Activated naive CD8-positive, alpha-beta T cell treated with anti-CD3 and anti-CD28 coated beads, Interleukin-2, amount 10 ng/mL, durations not matched to agents 7 days and 5 days (primary cell): ENCODE data around the gene HLA-F. TPM values are rescaled to one million over a fixed set of nuclear protein-coding genes. Genes with fewer than 3 reads are reported as not detected.

Experiments
- ATAC-seq: fragments of 150-1000 bp; cut with Tn5 transposase; one replicate; pipeline ENCODE4 v1.10.0; 2021; ENCODE audit warnings: low read depth, moderate library complexity
- POLR2A ChIA-PET: fragments of 350-600 bp; sonication (Branson Sonifier 250); formaldehyde crosslinking; loops from one replicate; lab custom pipeline; 2021; ENCODE audit warnings: antibody characterized with exemption; lab: Charles Lee
- DNase-seq: peaks from one replicate; pipeline ENCODE4 v3.0.0; 2021
- H3K27ac Mint-ChIP-seq: one replicate; pipeline ENCODE4 v1.8.0; 2022; ENCODE audit warnings: mild to moderate bottlenecking, mixed read lengths
- H3K27me3 Mint-ChIP-seq: one replicate; pipeline ENCODE4 v1.8.0; 2022; ENCODE audit warnings: mild to moderate bottlenecking, moderate library complexity, mixed read lengths
- H3K36me3 Mint-ChIP-seq: one replicate; pipeline ENCODE4 v1.8.0; 2021; ENCODE audit warnings: mild to moderate bottlenecking, mixed read lengths
- H3K4me1 Mint-ChIP-seq: one replicate; pipeline ENCODE4 v1.8.0; 2021; ENCODE audit warnings: mixed read lengths
- H3K4me3 Mint-ChIP-seq: one replicate; pipeline ENCODE4 v1.8.0; 2022; ENCODE audit warnings: mild to moderate bottlenecking, moderate library complexity, mixed read lengths
- H3K9me3 Mint-ChIP-seq: one replicate; pipeline ENCODE4 v1.8.0; 2021; ENCODE audit warnings: mixed read lengths
- total RNA-seq, 2 experiments: library from RNA; stranded (reverse); gene quantifications; one replicate each; pipeline ENCODE4 v1.2.3, GENCODE V29; 2021

HLA-F gene
- total RNA-seq, 2 experiments from 2014 or later = 502 to 534 TPM

DNA sequence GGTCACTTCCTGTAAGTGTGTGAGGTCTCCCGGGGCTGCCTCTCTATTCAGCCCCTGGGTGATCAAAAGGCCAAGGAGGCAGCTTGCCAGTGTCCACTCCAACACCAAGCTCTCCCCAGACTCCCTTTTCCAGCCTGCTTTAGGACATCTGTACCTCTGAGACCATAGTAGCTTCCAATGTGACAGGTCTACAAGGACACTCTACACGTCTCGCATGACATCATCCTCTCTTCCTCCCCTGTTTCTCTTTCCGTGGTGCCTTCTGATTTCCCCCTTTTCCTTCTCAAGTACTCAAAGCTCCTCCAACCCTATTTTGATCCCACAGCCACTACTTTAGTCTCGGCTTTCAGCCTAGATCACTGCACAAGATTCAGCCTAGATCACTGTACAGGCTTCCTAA, 26.4 kb downstream of the HLA-F start:
- no peak for DNase-seq
- Mint-ChIP-seq H3K4me3 (peak overlapping the region; percentile 99), H3K36me3 (peaks cover 9% of the 10 kb centered on the region), H3K27ac (peak overlapping the region; percentile 93), H3K4me1 (peaks cover 50% of the 10 kb centered on the region), H3K9me3 (no peaks in the 10 kb centered on the region), H3K27me3 (peaks cover 2% of the 10 kb centered on the region)
- ATAC-seq = no peak
- POLR2A ChIA-PET = interaction anchor here (0.6 to 4.2 kb wide), 7 partner anchors 12 to 317 kb away, joined by 3 to 27 read pairs (median 6); partner anchors contain the start of genes PPP1R11 and ZFP57

DNA sequence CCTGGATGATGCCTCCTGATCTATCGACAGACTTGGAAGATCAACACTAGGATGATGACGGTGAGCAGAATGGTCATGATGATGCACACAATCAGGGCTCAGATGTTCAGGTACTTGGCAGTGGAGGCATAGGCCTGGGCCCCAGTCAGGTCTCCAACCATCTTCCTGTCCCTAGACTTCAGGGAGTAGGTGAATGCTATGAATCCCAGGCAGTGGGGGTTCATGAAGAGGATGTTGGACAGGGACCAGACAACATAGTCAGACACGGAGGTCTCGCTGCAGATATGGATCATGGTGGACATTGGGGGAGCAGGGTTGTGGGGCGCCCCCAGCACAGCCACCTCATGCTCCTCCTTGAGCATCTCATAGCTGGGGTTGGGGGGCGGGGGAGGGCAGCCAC, 27.5 kb downstream of the HLA-F start:
- Mint-ChIP-seq H3K4me3 (peak overlapping the region; percentile 99), H3K4me1 (peaks cover 55% of the 10 kb centered on the region), H3K27me3 (peaks cover 2% of the 10 kb centered on the region), H3K36me3 (peaks cover 9% of the 10 kb centered on the region), H3K9me3 (no peaks in the 10 kb centered on the region), H3K27ac (peak overlapping the region; percentile 61)
- ATAC-seq = no peak
- POLR2A ChIA-PET = interaction anchor here (0.9 to 4.2 kb wide), 3 partner anchors 17 to 42 kb away, joined by 3 to 27 read pairs (median 8); no protein-coding TSS in a partner anchor
- no peak for DNase-seq

DNA sequence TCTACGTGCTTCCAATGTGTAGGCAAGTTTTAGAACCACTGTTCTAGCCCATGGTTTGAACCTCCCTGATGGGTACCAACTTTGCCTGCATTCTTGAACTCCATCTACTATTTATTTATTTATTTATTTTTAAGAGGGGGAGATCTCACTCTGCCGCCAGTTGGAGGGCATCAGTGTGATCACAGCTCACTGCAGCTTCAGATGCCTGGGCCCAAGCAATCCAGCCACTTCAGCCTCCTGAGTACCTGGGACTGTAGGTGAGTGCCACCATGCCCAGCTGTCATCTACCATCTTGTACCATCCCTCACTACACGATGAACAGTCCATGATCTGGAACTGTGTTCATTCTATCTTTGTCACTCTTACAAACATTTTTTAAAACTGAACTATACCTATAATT, 28.2 kb downstream of the HLA-F start:
- no peak for ATAC-seq
- Mint-ChIP-seq H3K27ac (peak overlapping the region; percentile 96), H3K9me3 (no peaks in the 10 kb centered on the region)

DNA sequence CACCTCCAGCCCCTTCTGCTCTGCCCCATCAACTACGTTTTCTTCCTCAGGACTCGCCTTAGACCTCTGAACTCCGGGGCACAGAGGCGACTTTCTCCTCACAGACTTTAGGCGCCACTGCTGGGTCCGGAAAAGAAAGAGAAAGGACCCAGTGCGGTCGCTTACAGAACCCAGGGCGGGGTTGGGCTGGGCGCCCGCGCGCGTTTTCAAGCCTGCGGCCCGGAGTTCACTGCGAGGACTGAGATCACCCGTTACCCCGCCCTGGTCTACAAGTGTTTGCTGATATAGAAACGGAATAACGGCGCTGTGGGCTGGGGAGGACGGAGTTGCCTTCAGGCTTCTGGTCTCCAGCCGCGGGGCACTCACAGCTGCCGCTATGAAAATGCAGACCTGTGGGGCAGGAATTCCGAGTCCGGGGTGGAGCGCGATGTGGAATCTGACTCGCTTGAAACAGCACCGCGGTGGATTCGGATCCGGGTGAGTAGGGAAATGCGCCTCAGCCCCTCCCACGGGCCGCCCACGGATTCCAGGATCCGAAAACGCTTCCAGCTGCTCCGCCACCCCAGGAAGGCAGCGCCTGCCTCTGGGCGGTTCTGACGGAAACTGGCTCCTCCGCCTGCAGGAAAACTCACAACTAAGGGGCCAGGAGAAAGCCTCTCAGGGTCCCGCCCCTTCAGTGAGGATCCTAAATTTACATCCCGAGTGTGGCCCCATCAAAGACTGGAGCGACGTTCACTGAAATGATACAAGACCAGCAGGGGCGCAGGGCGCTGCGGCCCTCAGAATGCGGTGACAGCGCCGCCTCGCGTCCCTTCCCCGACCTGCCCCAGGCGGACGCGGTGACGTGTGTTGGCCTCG, 29.4 kb downstream of the HLA-F start:
- H3K27me3 Mint-ChIP-seq = no peaks in the 10 kb centered on the region
- POLR2A ChIA-PET = interaction anchor here (0.5 to 2.9 kb wide), 6 partner anchors 15 to 461 kb away, joined by 3 to 8 read pairs (median 4); partner anchors contain the start of gene TRIM26
- peak overlapping the region; percentile 96 for H3K4me3 Mint-ChIP-seq
- DNase-seq (peak; percentile 87), ATAC-seq (peak; percentile 69)
- peak overlapping the region; percentile 96 for H3K27ac Mint-ChIP-seq
- H3K9me3 Mint-ChIP-seq = no peaks in the 10 kb centered on the region
- peaks cover 12% of the 10 kb centered on the region for H3K36me3 Mint-ChIP-seq
- H3K4me1 Mint-ChIP-seq = peaks cover 45% of the 10 kb centered on the region

More for the DNA sequence above, 28.2 kb downstream of the HLA-F start:
- POLR2A ChIA-PET = interaction anchor here (0.9 to 4.2 kb wide), 5 partner anchors 18 to 462 kb away, joined by 3 to 27 read pairs (median 3); partner anchors contain the start of gene TRIM26
- H3K4me3 Mint-ChIP-seq = peak overlapping the region; percentile 96
- no peak for DNase-seq
- peaks cover 9% of the 10 kb centered on the region for H3K36me3 Mint-ChIP-seq
- peaks cover 49% of the 10 kb centered on the region for H3K4me1 Mint-ChIP-seq
- no peaks in the 10 kb centered on the region for H3K27me3 Mint-ChIP-seq

DNA sequence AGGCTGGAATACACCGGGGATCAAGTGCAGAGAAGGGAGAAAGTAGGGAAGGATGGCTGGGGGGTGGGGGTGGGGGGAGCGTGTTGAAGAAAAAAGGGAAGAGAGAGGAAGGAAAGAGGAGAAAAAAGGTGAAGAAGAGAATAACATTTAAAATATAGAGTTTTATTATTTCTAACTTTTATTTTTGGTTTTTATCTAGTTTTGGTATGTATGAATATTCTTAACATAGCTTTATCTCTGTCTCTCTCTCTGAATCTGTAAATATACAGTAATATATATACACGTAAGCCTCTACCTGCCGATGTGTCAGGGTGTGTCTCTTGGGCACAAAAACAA, 30.0 kb downstream of the HLA-F start:
- Mint-ChIP-seq H3K27me3 (no peaks in the 10 kb centered on the region), H3K27ac (peak overlapping the region; percentile 96)

DNA sequence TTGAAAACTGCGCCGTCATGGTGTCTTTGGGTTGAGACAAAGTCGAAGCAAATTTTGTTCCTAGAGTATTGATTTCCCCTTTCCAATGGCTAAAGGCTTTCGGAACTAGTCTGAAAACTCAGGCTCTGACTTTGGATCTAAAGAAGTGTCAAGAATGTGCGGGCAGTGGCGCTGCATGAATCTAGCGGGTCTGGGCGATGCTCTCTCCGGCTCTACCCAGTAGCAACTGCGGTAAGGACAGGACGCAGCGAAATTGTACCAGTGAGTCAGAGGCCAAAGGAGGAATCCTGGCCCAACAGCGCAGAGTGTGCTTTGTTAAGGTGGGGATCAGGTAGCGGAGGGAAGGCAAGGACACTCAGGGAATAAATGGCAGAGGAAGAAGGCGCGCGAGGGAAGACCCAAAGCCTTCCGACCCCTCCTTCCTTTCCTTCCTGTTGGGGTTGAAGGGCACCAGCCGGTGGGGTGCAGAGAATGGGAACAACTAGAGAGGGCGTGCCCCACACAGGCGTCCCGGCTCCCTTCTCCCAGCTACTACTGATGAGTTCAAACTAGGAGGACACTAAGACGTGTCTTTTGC, 32.1 kb downstream of the HLA-F start:
- Mint-ChIP-seq H3K4me3 (no peak overlapping the region), H3K27ac (no peak overlapping the region), H3K9me3 (no peaks in the 10 kb centered on the region), H3K4me1 (peaks cover 38% of the 10 kb centered on the region), H3K36me3 (peaks cover 11% of the 10 kb centered on the region), H3K27me3 (no peaks in the 10 kb centered on the region)
- POLR2A ChIA-PET = no interaction called here
- DNase-seq = no peak
- no peak for ATAC-seq

More for the DNA sequence above, 30.0 kb downstream of the HLA-F start:
- Mint-ChIP-seq H3K4me3 (peak overlapping the region; percentile 96), H3K36me3 (peaks cover 12% of the 10 kb centered on the region), H3K9me3 (no peaks in the 10 kb centered on the region), H3K4me1 (peaks cover 41% of the 10 kb centered on the region)
- DNase-seq = no peak
- POLR2A ChIA-PET = interaction anchor here (0.5 to 2.9 kb wide), 5 partner anchors 15 to 92 kb away, joined by 3 to 8 read pairs (median 4); no protein-coding TSS in a partner anchor
- no peak for ATAC-seq

DNA sequence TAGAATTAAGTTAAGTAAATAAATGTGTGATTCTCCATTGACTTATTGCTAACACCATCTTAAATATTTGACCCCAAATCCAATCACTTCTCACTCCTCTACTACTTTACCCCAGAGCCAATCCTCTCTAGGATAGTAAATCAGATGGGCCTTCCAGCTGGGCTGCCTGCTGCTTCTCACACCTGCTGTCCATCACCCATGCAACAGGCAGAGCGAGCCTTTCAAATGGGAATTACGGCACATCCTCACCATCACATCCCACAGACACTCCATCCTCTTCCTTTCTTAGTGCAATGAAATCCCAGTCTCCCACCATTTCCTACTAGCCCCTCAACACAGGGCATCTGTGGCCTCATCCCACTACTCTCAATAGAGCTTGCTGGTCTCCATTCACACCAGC, 34.0 kb downstream of the HLA-F start:
- no peak for DNase-seq

DNA sequence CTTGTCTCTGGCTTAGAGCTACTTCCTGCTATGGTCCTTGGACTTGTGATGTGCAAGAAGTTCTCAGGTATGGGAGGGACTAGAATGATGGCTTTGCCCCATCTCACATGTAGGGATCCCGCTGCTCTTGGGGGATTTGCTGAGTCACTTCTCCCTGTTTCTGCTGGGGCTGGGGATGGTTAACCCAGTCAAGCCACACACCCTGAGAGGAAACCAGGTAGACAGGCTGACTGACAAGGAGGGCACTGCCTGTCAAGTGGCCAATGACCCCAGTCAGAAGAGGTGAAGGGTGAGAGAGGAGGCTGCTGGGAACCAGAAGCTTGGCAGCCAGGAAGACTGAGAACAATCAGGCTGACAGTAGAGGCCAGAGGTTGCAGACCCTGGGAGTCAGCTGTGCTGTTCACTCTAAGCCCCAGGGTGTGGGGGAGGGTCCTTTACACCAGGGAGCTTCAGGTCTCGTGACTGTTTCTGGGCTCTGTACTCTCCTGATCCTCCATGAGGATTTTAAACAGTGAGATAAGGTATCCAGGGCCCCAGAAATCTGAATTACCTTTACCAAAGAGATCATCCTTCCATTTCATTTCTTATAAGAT, 34.6 kb downstream of the HLA-F start:
- H3K4me3 Mint-ChIP-seq = no peak overlapping the region
- no peaks in the 10 kb centered on the region for H3K27me3 Mint-ChIP-seq
- H3K27ac Mint-ChIP-seq = no peak overlapping the region
- peaks cover 13% of the 10 kb centered on the region for H3K36me3 Mint-ChIP-seq
- no peaks in the 10 kb centered on the region for H3K9me3 Mint-ChIP-seq
- ATAC-seq = no peak
- no peak for DNase-seq
- peaks cover 29% of the 10 kb centered on the region for H3K4me1 Mint-ChIP-seq
- POLR2A ChIA-PET = no interaction called here

More for the DNA sequence above, 34.0 kb downstream of the HLA-F start:
- Mint-ChIP-seq H3K27me3 (no peaks in the 10 kb centered on the region), H3K4me1 (peaks cover 27% of the 10 kb centered on the region), H3K27ac (no peak overlapping the region), H3K36me3 (peaks cover 13% of the 10 kb centered on the region), H3K4me3 (no peak overlapping the region), H3K9me3 (no peaks in the 10 kb centered on the region)
- POLR2A ChIA-PET = no interaction called here
- ATAC-seq = no peak

DNA sequence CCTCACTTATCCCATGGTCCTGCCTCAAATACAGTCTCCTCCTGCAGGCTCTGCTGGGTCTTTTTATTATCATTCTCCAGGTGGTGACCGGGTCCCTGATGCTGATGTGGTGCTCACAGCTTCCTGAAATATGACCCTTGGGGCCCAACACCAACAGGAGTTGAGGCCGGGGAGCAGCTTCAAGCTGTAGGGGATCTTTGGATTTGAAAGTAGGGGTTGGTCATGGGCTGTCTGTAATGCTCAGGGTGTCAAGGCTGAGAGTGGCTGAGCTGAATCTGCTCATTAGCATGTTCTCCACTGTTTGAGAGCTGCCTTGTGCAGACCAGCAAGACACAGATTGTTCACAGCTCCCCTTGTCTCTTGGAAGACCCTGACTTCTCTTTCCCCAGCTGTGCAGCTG, 35.5 kb downstream of the HLA-F start:
- no peak overlapping the region for H3K4me3 Mint-ChIP-seq
- DNase-seq (no peak), ATAC-seq (no peak)
- no peaks in the 10 kb centered on the region for H3K27me3 Mint-ChIP-seq
- no peaks in the 10 kb centered on the region for H3K9me3 Mint-ChIP-seq
- H3K27ac Mint-ChIP-seq = no peak overlapping the region
- peaks cover 32% of the 10 kb centered on the region for H3K4me1 Mint-ChIP-seq
- H3K36me3 Mint-ChIP-seq = peaks cover 11% of the 10 kb centered on the region
- POLR2A ChIA-PET = interaction anchor here (0.6 kb wide), 1 partner anchor 36 kb away, joined by 4 read pairs; no protein-coding TSS in a partner anchor

DNA sequence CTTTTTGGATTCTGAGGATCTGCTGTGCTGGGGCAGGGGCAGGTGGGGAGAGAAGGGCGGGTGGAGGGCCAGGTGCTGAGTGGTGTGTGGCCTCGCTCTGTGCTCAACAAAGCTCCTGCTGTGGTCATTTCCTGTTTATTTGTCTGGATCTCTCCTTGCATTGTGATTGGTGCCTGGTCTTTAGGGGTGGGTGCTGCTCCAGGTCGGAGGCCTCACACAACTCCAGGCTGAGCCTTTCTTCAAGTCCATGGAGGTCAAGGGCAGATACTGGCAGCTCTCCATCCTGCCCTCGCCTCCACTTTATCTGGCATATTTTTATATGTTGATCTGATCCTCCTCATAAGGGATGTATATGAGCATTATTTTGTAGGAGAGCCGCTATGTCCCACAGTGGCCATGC, 36.2 kb downstream of the HLA-F start:
- H3K27ac Mint-ChIP-seq = no peak overlapping the region
- no peak for ATAC-seq
- no peak for DNase-seq
- H3K9me3 Mint-ChIP-seq = no peaks in the 10 kb centered on the region
- no peaks in the 10 kb centered on the region for H3K27me3 Mint-ChIP-seq
- no peak overlapping the region for H3K4me3 Mint-ChIP-seq
- POLR2A ChIA-PET = no interaction called here
- H3K4me1 Mint-ChIP-seq = peaks cover 36% of the 10 kb centered on the region
- peaks cover 11% of the 10 kb centered on the region for H3K36me3 Mint-ChIP-seq

DNA sequence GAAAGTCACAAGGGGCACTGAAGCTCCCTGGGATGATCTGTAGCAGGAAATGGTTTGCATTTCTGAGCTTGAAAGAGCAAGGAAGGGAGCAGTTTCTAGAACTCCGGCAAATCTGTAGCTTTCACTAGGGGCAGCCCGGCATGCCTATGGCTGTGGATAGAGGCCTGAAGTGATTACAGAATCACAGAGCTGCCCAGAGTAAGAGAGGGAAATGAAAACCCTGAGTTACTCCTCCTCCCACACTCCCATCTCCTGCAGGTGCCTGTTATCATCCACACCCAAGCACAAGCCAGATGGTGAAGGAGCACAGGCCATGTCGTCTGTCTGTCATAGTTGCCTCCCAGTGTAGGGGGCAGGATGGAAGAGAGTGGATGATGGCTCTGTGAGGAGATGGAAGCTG, 37.1 kb downstream of the HLA-F start:
- no peaks in the 10 kb centered on the region for H3K9me3 Mint-ChIP-seq
- no peak overlapping the region for H3K4me3 Mint-ChIP-seq
- H3K27me3 Mint-ChIP-seq = no peaks in the 10 kb centered on the region
- no peak for ATAC-seq
- no peak for DNase-seq
- POLR2A ChIA-PET = no interaction called here
- H3K4me1 Mint-ChIP-seq = peaks cover 34% of the 10 kb centered on the region
- H3K36me3 Mint-ChIP-seq = peaks cover 10% of the 10 kb centered on the region
- no peak overlapping the region for H3K27ac Mint-ChIP-seq

DNA sequence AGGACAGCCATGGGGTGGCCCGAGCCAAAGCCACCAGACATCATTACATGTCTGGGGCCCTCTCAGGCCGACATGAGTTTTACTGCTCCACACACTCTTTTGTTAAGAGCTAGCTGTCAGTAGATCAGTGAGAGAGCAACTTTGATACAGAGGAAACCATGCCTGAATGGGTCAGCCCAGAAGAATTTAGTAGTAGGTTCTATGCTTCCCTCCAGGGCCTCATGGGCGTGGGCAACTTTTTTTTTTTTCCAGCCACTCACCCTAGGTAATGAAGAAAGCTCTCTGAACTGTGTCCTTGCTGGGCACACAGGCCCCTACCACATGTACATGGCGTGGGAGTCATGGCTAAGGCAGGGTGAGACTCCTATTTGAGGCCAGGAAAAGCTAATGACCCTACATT, 38.8 kb downstream of the HLA-F start:
- peaks cover 6% of the 10 kb centered on the region for H3K36me3 Mint-ChIP-seq
- no peaks in the 10 kb centered on the region for H3K9me3 Mint-ChIP-seq
- no peak for DNase-seq
- peaks cover 2% of the 10 kb centered on the region for H3K27me3 Mint-ChIP-seq
- H3K4me1 Mint-ChIP-seq = peaks cover 33% of the 10 kb centered on the region
- ATAC-seq = no peak
- H3K27ac Mint-ChIP-seq = no peak overlapping the region
- POLR2A ChIA-PET = interaction anchor here (1.4 kb wide), 1 partner anchor 29 kb away, joined by 3 read pairs; no protein-coding TSS in a partner anchor
- H3K4me3 Mint-ChIP-seq = no peak overlapping the region

DNA sequence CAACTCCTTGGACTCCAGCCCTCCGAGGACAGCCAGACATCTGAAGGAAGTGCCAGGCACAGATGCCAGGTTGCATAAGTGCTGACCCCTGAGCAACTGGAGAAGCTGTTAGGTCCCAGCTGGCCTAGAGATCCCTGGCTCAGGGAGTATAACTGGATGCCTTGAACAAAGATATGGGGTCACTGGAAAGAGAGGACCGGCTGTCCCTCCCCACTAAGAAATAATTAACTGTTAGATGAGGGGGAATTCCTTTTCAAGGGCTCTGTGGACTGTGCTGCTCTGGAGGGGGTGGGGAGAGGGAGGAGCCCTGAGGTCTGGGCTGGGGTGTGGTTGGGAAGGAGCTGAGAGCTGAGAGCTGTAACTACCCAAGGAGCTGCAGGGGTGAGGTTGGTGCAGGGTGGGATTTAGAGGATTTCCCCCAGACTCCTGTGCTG, 39.6 kb downstream of the HLA-F start:
- Mint-ChIP-seq H3K4me3 (no peak overlapping the region), H3K27ac (no peak overlapping the region), H3K27me3 (peaks cover 2% of the 10 kb centered on the region), H3K9me3 (no peaks in the 10 kb centered on the region), H3K4me1 (peaks cover 27% of the 10 kb centered on the region), H3K36me3 (peaks cover 2% of the 10 kb centered on the region)
- no peak for DNase-seq
- ATAC-seq = no peak
- POLR2A ChIA-PET = interaction anchor here (1.4 kb wide), 1 partner anchor 29 kb away, joined by 3 read pairs; no protein-coding TSS in a partner anchor
